Stimulated activated CD4-positive, alpha-beta T cell treated with anti-CD3 and anti-CD28 coated beads, TNF-alpha, amount 100 ng/mL, for 4 hours (primary cell): ENCODE data around the gene TRIP13.

Experiments
- DNase-seq, 3 experiments: peaks; one replicate each; pipeline ENCODE4 v3.0.0-alpha.2; 2020; ENCODE audit warnings: low read depth in 3 of 3

Gene TRIP13

GRCh38 chr5:854966-855743 is 37.5 kb upstream of the TRIP13 start:
- DNase-seq, result no peak

DNA sequence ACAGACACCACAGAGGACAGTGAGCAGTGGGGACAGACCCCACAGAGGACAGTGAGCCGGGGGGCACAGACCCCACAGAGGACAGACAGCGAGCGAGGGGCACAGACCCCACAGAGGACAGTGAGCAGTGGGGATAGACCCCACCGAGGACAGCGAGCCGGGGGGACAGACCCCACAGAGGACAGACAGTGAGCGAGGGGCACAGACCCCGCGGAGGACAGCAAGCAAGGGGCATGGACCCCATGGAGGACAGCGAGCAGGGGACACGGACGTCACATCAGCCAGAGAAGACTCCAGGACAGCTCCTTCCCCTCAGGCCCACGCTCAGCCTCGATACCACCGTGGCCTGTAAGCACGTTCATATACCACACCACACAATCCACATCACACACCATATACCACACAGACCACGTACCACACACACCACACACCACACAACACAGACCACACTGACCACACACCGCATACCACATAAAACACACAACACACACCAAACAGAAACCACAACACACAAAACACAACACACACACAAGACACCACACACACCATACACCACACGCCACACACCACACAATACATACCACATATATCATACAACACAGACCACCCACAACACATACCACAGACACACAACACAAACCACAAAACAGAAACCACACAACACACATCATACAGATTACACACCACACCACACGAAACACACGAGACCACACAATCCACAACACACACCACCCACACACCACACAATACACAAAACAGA is 36.7 kb upstream of the TRIP13 start:
- DNase-seq, result no peak

- DNase-seq, result no peak
Observed at GRCh38 chr5:856531-857425, 35.9 kb upstream of the TRIP13 start.

- no peak for DNase-seq
Observed at GRCh38 chr5:858726-859125, 34.0 kb upstream of the TRIP13 start.

DNA sequence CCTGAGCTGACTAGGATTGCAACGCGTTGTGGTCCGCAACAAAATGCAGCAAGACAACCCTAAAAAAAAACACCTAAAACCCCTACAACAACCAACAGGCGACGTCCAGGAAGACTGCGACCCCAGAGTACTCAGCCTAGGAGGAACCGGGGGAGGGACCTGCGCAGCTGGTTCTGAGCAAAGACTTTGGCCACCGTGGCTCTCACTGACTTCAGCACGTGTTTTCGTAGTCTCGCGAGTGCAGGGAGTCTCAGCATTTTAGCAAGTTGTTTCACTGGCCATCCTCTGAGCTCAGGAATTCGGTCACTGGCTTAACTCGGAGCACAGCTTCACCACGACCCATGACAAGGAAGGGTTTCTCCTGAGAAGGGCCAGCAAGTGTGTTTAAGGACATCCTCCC is 33.3 kb upstream of the TRIP13 start:
- no peak for DNase-seq

- DNase-seq, result no peak
Observed at GRCh38 chr5:859798-860296, 32.8 kb upstream of the TRIP13 start.

DNA sequence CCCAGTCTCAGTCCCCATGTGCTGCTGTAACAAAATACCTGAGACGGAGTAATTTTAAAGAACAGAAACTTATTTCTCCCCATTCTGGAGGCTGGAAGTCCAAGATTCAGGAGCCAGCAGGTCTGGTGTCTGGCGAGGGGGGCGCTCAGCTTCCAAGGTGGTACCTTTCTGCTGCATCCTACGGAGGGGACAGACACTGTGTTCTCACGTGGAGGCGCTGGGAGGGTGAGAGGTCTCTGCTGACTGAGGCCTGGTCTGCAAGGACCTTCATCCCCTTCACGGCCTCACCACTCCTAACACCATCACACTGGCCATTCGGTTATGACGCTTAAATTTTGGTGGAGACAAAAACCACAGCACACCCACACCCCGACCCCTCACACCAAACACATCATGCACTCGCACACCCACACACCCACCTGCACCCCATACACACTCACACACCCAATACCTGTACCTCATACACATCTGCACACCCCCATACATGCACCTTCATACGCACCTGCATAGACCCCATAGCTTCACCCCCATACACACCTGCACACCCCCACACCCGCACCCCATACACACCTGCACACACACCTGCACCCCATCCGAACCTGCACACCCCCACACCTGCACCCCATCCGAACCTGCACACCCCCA is 32.1 kb upstream of the TRIP13 start:
- DNase-seq, result no peak

DNA sequence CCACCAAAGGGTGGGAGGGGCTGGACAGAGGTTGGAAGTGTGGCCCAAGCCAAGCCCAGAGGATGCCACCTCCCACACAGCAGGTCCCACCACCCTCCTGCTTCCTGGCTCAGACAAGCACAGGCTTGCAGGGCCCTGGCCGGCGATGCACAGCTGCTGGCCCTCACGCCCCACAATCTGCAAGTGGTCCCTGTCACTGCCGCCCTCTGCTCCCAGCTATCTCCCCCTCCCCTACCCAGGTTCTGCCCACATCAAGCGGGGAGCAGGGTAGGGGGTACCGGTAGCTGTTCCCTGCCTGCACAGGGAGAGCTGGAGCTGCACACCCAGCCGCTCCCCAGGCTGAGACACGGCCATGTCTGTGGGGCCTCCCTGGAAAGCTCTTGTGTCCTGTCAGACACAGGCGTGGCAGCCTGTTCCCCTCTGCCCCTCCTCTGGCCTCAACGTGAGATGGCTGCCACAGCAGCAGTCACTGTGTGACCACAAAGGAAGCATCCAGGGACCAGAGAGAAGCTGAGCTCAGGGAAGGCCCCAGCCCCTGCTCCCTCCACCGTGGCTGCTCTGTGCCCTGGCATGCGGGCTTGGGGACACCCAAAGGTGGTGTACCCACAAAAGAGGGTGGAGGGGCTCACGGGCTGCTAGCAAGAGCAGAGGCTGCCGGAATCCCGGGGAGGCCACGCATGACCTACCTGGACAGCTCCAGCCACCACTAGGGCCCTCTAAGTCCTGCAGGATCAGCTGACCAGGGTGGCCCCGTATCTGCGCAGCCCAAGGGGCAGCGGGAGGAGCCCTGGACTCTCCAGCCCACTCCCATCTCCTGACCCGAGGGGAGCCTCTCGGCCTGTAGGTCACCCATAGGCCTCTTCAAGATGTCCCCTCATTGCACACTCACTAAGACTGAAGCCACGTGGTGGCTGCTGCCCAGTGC is 31.0 kb upstream of the TRIP13 start:
- DNase-seq, result no peak

GRCh38 chr5:862367-863243 is 30.1 kb upstream of the TRIP13 start:
- DNase-seq, result no peak

GRCh38 chr5:863244-863805 is 29.4 kb upstream of the TRIP13 start:
- no peak for DNase-seq

- no peak for DNase-seq
Observed at GRCh38 chr5:864492-865167, 28.1 kb upstream of the TRIP13 start.

DNA sequence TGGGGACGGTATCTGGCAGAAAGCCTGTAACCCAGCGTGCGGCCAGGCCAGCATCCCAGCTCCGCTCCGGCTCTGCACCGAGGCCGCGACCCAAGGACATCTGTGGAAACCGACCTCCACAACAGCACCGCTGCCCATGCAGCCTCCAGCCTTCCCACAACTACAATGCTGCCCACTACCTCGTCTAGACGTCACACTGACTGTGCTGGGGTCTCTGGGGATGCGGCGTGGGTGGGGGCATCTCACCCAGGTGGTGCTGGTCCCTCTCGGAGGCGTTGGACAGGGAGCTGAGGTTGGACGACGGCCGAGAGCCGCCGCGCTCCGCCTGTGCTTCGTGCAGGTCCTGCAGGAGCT is 27.5 kb upstream of the TRIP13 start:
- DNase-seq, result no peak

- DNase-seq, result no peak
Observed at GRCh38 chr5:865771-866170, 26.9 kb upstream of the TRIP13 start.

DNA sequence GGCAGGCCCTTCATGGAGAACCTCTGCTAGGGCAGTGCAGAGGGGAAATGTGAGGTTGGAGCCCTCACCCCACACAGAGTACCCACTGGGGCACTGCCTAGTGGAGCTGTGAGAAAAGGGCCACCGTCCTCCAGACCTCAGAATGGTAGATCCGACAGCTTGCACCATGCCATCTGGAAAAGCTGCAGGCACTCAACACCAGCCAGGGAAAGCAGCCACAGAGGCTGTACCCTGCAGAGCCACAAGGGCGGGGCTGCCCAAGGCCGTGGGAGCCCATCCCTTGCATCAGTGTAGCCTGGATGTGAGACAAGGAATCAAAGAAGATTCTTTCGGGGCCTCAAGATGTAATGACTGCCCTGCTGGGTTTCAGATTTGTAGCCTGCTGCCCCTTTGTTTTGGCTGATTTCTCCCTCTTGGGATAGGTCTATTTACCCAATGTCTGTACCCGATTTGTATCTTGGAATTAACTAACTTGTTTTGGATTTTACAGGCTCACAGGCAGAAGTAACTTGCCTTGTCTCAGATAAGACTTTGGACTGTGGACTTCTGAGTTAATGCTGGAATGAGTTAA is 25.3 kb upstream of the TRIP13 start:
- DNase-seq, result no peak

DNA sequence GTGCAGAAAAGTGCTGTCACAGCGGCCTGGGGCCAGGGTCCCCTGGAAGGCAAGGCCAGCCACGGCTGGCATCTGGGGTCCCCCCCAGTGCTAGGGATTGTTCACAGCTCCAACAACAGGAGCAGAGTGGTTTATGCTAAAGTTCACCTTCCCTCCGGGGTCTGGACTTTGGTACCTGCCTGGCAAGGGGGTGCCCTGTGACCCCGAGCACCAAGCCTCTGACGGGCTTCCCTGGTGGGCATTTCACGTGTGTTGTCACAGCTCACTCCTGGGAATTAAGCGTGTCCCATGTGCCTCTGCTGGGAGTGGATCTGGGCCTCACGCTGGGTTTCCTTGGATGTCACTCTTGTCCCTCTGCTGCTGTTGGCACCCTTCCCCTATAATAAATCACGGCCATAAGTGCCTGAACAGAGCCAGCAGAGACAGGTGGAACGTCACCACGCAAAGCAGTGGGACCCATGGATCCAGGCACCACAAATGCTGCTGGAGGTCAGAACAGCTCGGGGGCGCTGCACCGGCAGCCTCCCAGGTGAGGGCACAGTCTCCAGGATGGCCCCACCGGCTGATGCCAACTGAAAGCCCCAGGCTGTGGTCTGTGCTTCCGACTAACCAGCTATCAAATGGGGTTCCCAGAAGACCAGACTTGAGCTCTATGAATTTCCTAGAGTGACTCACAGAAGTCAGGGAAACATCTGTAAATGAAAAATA is 24.1 kb upstream of the TRIP13 start:
- no peak for DNase-seq

DNA sequence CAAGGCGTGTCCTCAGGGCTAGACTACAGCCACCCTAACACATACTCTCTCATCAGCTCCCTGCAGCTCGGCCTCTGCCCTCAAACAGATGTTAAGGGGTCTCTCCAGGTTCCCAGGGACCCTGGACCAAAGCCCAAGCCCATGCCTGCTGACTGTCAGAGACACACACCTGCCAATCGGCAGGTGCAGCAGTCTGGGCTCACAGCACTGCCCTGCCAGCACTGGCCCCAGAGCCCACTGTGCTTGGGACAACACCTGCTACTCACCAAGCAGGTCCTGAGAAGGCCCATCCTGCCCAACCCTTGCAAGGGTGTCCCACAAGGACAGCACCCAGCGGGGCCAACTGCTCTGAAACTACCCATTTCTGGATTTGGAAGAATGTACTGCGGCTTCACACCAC is 21.7 kb upstream of the TRIP13 start:
- no peak for DNase-seq

DNA sequence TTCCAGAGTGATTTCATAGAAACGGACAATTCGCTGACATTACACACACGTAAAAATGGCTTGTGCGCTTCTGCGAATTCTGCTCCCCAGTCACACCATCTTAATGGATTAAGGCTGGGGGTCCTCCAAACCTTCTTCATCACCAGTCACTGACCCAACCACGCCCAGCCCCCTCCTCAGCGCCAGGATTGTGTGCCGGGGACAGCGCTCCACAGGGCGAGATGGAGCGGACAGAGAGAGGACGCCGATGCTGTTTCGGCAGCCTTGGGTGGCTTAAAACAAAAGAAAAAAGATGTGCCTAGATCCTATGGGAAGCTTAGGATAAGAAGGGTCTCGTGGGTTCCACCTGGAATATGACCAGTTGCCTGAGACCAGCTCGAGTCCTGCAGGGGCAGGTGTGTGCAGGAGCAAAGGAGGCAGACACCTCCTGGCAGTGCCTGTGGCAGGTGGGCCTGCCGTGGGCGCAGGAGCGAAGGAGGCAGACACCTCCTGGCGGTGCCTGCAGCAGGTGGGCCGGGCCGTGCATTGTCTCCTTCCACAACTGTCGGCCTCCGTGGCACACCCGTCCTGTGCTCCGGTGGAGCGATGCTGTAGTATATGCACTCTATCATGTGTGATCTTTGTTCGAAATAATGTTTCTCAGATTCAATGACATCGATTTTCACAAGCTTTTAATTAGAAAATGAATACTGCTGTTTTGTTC is 20.9 kb upstream of the TRIP13 start:
- DNase-seq, result no peak
